GM12801 (cell line): ENCODE results near the gene EDNRB.

Experiments used
- TF ChIP-seq, protein P1 (sequence below): IDR thresholded peaks from one replicate; pipeline ENCODE4 v1.5.1; 2011; ENCODE audit warnings: control low read depth; ENCODE audit not compliant: insufficient read length; ENCODE audit errors: extremely low read depth

EDNRB gene

DNA sequence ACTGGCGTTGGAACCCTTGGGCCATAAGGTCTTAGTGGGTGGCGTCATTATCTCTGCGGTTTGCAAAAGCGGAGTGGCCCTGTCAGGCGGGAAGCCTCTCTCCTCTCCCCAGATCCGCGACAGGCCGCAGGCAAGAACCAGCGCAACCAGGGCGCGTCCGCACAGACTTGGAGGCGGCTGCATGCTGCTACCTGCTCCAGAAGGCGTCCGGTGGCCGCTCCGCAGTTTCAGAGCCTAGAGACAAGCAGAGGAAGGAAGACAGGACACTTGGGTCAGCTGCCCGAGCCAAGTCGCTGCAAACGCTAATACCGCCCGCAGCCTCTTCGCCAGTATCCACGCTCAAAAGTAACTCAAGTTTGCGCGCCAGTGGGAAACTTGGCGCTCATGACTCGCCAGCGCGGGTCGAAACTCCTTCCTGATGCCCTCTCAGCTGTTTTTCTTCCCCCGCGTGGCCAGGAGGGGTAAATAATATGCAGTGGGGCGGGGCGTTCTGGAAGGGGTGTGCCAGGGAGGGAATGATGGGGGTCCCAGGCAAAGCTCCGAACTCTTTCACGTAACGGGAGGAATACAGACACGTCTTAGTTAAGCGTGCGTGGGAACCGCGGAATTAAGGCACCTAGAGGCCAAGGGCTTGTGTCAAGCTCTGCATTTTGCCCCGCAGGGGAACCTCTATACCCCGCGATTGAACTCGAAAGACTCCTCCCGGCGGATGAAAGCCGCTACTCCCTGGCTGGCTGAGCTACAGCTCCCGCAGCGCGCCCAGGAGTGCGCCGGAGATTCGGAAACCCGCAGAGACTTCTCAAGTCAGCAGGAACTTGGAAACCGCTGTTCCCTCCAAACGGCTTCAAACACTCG, at the start of gene EDNRB:
EDNRB (minus strand) TSS at position 441 of the 855 bp plus-strand sequence; CDS start at position 183, 258 bp downstream.
- TF ChIP-seq, protein P1, sequence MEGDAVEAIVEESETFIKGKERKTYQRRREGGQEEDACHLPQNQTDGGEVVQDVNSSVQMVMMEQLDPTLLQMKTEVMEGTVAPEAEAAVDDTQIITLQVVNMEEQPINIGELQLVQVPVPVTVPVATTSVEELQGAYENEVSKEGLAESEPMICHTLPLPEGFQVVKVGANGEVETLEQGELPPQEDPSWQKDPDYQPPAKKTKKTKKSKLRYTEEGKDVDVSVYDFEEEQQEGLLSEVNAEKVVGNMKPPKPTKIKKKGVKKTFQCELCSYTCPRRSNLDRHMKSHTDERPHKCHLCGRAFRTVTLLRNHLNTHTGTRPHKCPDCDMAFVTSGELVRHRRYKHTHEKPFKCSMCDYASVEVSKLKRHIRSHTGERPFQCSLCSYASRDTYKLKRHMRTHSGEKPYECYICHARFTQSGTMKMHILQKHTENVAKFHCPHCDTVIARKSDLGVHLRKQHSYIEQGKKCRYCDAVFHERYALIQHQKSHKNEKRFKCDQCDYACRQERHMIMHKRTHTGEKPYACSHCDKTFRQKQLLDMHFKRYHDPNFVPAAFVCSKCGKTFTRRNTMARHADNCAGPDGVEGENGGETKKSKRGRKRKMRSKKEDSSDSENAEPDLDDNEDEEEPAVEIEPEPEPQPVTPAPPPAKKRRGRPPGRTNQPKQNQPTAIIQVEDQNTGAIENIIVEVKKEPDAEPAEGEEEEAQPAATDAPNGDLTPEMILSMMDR, result no peak

DNA sequence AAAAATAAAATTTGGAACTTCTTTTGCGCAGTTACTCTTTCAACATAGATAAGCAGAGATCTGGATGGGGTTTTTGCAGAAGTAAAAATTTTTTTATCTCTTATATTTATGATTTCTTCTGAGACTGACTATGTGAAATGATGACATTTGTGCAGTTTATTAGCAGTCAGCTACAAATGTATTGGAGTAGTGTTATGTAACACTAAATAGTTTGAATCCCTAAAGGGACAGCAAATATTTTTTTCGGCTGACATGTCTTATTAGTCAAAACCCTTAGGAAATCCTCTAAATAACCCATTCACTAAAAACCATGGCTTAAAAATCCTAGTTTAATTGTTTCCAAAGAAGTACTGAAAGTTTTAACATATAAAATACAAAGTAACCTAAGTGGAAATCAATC, 48.0 kb upstream of the EDNRB start:
- TF ChIP-seq, protein P1, result no peak

DNA sequence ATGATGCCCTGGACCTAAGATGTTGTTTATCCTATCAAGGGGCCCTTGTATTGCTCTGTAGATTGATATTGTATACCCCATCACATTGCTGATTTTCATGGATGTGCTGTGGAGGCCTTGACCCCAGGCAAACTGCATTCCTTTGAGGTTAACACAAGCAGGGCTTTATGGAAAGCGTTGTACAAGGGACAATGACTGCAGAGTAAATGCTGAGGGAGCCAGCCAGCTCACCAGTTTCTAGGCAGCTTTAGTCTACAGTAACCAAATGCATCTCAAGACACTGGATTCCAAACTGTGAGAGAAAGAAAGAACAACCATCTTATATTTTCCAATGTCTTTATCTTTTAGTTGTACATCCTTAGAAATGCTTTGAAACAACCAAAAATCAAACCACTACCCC, 34.1 kb upstream of the EDNRB start:
- TF ChIP-seq, protein P1, result no peak

DNA sequence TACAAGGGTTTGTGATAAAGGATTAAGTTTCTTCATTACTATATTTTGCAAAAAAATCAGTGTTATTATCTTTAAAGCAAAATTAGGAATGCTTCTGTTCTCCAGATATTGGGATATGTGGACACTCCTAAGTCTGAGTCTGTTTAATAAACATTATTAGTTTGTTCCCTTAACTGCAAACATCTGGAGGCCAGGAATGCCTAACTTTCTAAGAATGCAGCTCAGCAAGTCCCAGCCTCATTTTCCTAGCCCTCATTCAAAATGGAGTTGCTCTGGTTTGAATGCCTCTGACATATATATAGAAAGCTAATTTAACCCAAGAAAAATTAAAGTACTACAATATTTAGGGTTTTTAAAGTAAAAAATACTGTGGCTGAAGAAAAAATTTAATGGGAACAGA, 33.6 kb upstream of the EDNRB start:
- TF ChIP-seq, protein P1, result no peak

DNA sequence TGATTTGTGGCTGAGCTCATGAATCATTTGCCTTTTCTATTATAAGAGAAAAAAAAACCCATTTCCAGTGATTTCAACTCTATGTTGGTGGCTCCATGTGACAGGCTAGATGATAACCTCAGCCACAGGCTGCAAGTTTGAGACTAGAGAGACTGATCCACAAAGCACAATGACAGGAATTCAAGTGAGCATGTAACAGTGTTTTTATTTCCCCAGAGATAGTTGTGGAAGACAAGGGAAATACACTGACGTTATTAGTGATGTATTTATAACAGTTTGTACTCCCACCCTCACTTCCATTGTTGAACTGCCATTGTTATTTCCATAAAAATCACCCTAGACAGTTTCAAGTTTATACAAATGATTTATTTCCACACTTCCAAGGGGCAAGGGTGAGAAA, 27.9 kb upstream of the EDNRB start:
- TF ChIP-seq, protein P1, result no peak

DNA sequence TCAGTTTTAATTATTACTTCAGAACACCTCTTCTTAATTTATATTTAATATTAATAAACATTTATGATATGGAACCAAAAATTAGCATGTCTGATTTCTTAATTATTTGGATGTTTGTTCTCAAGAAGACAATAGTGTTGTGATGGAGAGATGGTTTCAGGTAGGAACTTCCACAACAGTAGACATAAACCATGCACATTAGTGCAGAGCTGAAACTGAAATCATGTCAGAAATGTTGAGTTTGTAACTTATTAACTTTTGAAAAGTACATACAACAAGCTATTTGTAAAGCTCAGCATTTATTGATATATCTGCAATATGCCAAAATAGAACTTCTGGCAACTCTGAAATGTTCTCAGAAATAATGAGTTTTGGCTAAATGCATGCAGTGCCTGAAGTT, 11.8 kb upstream of the EDNRB start:
- TF ChIP-seq, protein P1, result no peak

DNA sequence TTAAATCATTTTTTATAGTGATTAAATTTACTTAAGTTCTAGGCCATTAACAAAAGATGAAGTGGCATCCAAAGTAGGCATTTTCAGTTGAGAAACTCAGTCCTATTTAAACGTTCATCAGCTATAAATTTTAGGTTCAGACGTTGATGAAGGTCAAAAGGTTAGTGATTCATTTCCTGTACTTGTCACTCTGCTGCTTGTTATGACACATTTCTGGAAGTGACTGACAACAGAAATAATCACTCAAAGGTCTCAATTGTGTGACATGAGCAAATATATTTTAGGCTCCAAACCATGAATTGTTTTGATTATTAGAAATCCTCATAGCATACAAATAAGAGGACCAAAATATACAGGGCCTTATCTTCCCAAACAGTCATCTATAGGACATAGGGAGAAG, 10.3 kb upstream of the EDNRB start:
- TF ChIP-seq, protein P1, result no peak
